Keratinocyte (primary cell): ENCODE measurements around the gene CEP290. TPM values are rescaled to one million over a fixed set of nuclear protein-coding genes. Genes with fewer than 3 reads are reported as not detected.

Experiments used
- DNase-seq: peaks from one replicate; pipeline ENCODE4 v3.0.0-alpha.2; 2011; ENCODE audit warnings: low read depth, missing footprints, low spot score
- FAIRE-seq: peaks from 2 replicates; lab custom pipeline; 2011; peaks lifted over from hg19 to GRCh38; lab: Jason Lieb, UNC
- H2AFZ ChIP-seq: 2 replicates; pipeline ENCODE4 v1.6.0; 2012; ENCODE audit warnings: low read length, control low read depth, inconsistent platforms; ENCODE audit not compliant: control insufficient read depth
- H3K27ac ChIP-seq: 2 replicates; pipeline ENCODE4 v1.5.1; 2011; ENCODE audit warnings: low read length; ENCODE audit not compliant: control insufficient read depth, insufficient read depth
- H3K27me3 ChIP-seq: 3 replicates; pipeline ENCODE4 v1.6.0; 2011; ENCODE audit warnings: low read length; ENCODE audit not compliant: control insufficient read depth, insufficient read depth; ENCODE audit errors: extremely low read depth
- H3K36me3 ChIP-seq, 2 experiments: 2 replicates in 1 of 2; 3 replicates in 1 of 2; pipeline ENCODE4 v1.5.1; 2011; ENCODE audit warnings: low read length in 2 of 2, mild to moderate bottlenecking in 1 of 2; ENCODE audit not compliant: control insufficient read depth in 2 of 2, insufficient read depth in 2 of 2; ENCODE audit errors: extremely low read depth in 1 of 2
- H3K4me1 ChIP-seq: 3 replicates; pipeline ENCODE4 v1.5.1; 2011; ENCODE audit warnings: low read length; ENCODE audit not compliant: control insufficient read depth, insufficient read depth; ENCODE audit errors: extremely low read depth
- H3K4me2 ChIP-seq: 3 replicates; pipeline ENCODE4 v1.6.0; 2011; ENCODE audit warnings: low read depth, low read length; ENCODE audit not compliant: control insufficient read depth, insufficient read depth; ENCODE audit errors: extremely low read depth
- H3K4me3 ChIP-seq, 3 experiments: fragments of 200-600 bp in 1 of 3; sonication (generic) in 1 of 3; 2 replicates in 2 of 3; 3 replicates in 1 of 3; pipeline ENCODE4 v1.5.1; 2011 to 2016; ENCODE audit warnings: low read length in 3 of 3, mild to moderate bottlenecking in 3 of 3, control low read depth in 2 of 3, inconsistent platforms in 1 of 3, low read depth in 1 of 3, mixed read lengths in 1 of 3, mixed run types in 1 of 3, moderate library complexity in 1 of 3; ENCODE audit not compliant: control insufficient read depth in 2 of 3, insufficient read depth in 2 of 3; ENCODE audit errors: extremely low read depth in 1 of 3
- H3K79me2 ChIP-seq: 2 replicates; pipeline ENCODE4 v1.6.0; 2012; ENCODE audit warnings: low read length; ENCODE audit not compliant: control insufficient read depth, insufficient read depth
- H3K9ac ChIP-seq: 3 replicates; pipeline ENCODE4 v1.6.0; 2011; ENCODE audit warnings: low read length; ENCODE audit not compliant: control insufficient read depth, insufficient read depth; ENCODE audit errors: extremely low read depth
- H3K9me1 ChIP-seq: 3 replicates; pipeline ENCODE4 v1.6.0; 2011; ENCODE audit warnings: low read length; ENCODE audit not compliant: control insufficient read depth, insufficient read depth; ENCODE audit errors: extremely low read depth
- H3K9me3 ChIP-seq: 2 replicates; pipeline ENCODE4 v1.5.1; 2012; ENCODE audit warnings: low read depth, low read length; ENCODE audit not compliant: control insufficient read depth
- H4K20me1 ChIP-seq: 3 replicates; pipeline ENCODE4 v1.6.0; 2011; ENCODE audit warnings: low read length; ENCODE audit not compliant: control insufficient read depth, insufficient read depth; ENCODE audit errors: extremely low read depth
- CTCF ChIP-seq, 3 experiments: IDR thresholded peaks in 1 of 3; conservative IDR thresholded peaks in 1 of 3; optimal IDR thresholded peaks in 1 of 3; 2 replicates in 2 of 3; 3 replicates in 1 of 3; pipeline versions ENCODE3 to v1.5.1; 2011; ENCODE audit warnings: low read length in 3 of 3, mild to moderate bottlenecking in 3 of 3, moderate library complexity in 2 of 3, control low read depth in 1 of 3, inconsistent platforms in 1 of 3; ENCODE audit not compliant: insufficient read depth in 2 of 3; ENCODE audit errors: extremely low read depth in 1 of 3
- EZH2 ChIP-seq: IDR thresholded peaks from one replicate; pipeline ENCODE4 v1.6.1; 2012; ENCODE audit warnings: inconsistent platforms, mild to moderate bottlenecking, low read length, moderate library complexity
- dilution Hi-C: fragments of 300-500 bp; cut with MboI; formaldehyde crosslinking; loops from one replicate; pipeline ENCODE4 v1.7.0; 2020; ENCODE audit warnings: low sequenced_read_pairs; ENCODE audit not compliant: extremely low pct_ligation_motif_present
- polyA plus RNA-seq, 5 experiments: library from polyadenylated mRNA; depleted of rRNA in 3 of 5; stranded (reverse) in 3 of 5; stranded (forward) in 1 of 5; unstranded in 1 of 5; fragments of >200 nt; gene quantifications; 1 replicate in 1 of 5; 2 replicates in 3 of 5; 3 replicates in 1 of 5; pipeline versions ENCODE4 v1.2.1 to v1.2.3, GENCODE V29; 2011 to 2012; ENCODE audit warnings: missing spikeins in 2 of 5, low read depth in 1 of 5, low replicate concordance in 1 of 5

CEP290 gene
- polyA plus RNA-seq, 1 donor (not counting 4 experiments of a cell fraction or from before 2014, with no cell fraction given) = 5.6 TPM

- TF ChIP-seq CTCF (optimal IDR thresholded peaks at IDR 0.05 in 1 of 3, IDR thresholded peaks at IDR 0.05 in 1 of 3, conservative IDR thresholded peaks at IDR 0.05 in 1 of 3; ENCODE audit: extremely low read depth in 1 of 3, insufficient read depth in 2 of 3, low read length in 3 of 3) (no peak), EZH2 (no peak)
- Histone ChIP-seq H3K4me2 (no peak overlapping the region), H3K27me3 (no peaks in the 10 kb centered on the region), H3K9me3 (no peaks in the 10 kb centered on the region), H3K4me3 (no peak overlapping the region), H2AFZ (no peak overlapping the region), H3K27ac (no peak overlapping the region), H3K36me3 (peaks cover 0 to 4% of the 10 kb centered on the region in 2 experiments), H3K9ac (no peak overlapping the region), H3K4me1 (peaks cover 2% of the 10 kb centered on the region), H4K20me1 (no peaks in the 10 kb centered on the region), H3K79me2 (no peaks in the 10 kb centered on the region), H3K9me1 (no peaks in the 10 kb centered on the region)
- DNase-seq = no peak
- FAIRE-seq = no peak
- dilution Hi-C loops = no loop called here
Observed at GRCh38 chr12:88113871-88114270, 28.0 kb downstream of the CEP290 start.

DNA sequence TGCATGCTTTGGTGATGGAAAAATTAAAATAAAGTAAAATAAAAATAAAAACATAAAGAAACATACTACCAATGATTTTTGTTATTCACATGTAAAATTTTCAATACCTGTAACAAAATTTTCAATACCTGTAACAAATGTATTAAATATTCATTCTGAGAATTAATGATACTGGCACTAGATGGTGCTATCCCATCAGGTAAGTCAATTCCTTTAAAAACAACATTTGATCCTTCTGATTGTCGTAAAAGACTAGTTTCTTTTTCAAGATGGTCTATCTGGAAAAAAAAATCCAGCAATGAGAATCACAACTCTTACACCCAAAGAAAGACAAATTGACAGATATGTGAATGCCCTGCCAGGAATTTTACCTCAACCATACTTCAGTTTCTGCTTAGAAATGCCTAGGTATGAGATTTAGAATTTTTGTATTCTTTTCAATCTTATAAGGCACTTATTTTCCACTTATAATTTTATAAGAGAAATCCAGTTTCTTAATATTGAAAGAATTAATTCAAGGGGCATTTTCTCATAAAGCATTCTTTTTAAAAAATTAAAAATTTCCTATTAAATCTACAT is 30.7 kb downstream of the CEP290 start:
- no peak for FAIRE-seq
- Histone ChIP-seq H3K4me2 (peak overlapping the region; percentile 80), H4K20me1 (no peaks in the 10 kb centered on the region), H3K4me3 (peak overlapping the region in 2 of 3 experiments; percentile 29 to 31), H3K36me3 (peaks cover 3 to 4% of the 10 kb centered on the region in 2 experiments), H3K9me3 (no peaks in the 10 kb centered on the region), H3K9ac (peak overlapping the region; percentile 42), H2AFZ (peak overlapping the region; percentile 60), H3K79me2 (no peaks in the 10 kb centered on the region), H3K4me1 (peaks cover 2% of the 10 kb centered on the region), H3K27ac (peak overlapping the region; percentile 46), H3K27me3 (no peaks in the 10 kb centered on the region), H3K9me1 (no peaks in the 10 kb centered on the region)
- dilution Hi-C loops = no loop called here
- TF ChIP-seq CTCF (optimal IDR thresholded peaks at IDR 0.05 in 1 of 3, IDR thresholded peaks at IDR 0.05 in 1 of 3, conservative IDR thresholded peaks at IDR 0.05 in 1 of 3; ENCODE audit: extremely low read depth in 1 of 3, insufficient read depth in 2 of 3, low read length in 3 of 3) (no peak), EZH2 (no peak)
- peak; percentile 5 for DNase-seq
